Activated T-cell treated with anti-CD3 and anti-CD28 coated beads, Interleukin-2, amount 50 U/mL, for 72 hours (primary cell): ENCODE results near the gene NEMF. TPM values are rescaled to one million over a fixed set of nuclear protein-coding genes. Genes with fewer than 3 reads are reported as not detected.
A peak's percentile ranks its signal among the peaks of the same experiment; 100 is the strongest.

Source experiments
- ATAC-seq, 2 donors: fragments of 150-1000 bp; cut with Tn5 transposase; replicated peaks in 1 of 2; 2 replicates each; pipeline ENCODE4 v1.10.0; 2021; ENCODE audit warnings: moderate library complexity in 2 of 2, mild to moderate bottlenecking in 1 of 2
- DNase-seq, 2 donors: peaks; one replicate each; pipeline ENCODE4 v3.0.0; 2021 to 2022; ENCODE audit warnings: mixed read lengths in 1 of 2
- H3K27ac Mint-ChIP-seq: one replicate; pipeline ENCODE4 v1.8.0; 2022; ENCODE audit warnings: mild to moderate bottlenecking, moderate library complexity, mixed read lengths
- H3K27me3 Mint-ChIP-seq: one replicate; pipeline ENCODE4 v1.8.0; 2022; ENCODE audit warnings: low read depth, mixed read lengths
- H3K36me3 Mint-ChIP-seq, 2 donors: one replicate each; pipeline ENCODE4 v1.8.0; 2022; ENCODE audit warnings: mixed read lengths in 2 of 2, mild to moderate bottlenecking in 1 of 2; ENCODE audit not compliant: insufficient read depth in 2 of 2
- H3K4me1 Mint-ChIP-seq: one replicate; pipeline ENCODE4 v1.8.0; 2022; ENCODE audit warnings: low read depth, mixed read lengths
- H3K4me3 Mint-ChIP-seq, 2 donors: one replicate each; pipeline ENCODE4 v1.8.0; 2022; ENCODE audit warnings: mild to moderate bottlenecking in 2 of 2, mixed read lengths in 2 of 2, moderate library complexity in 2 of 2
- H3K9me3 Mint-ChIP-seq, 2 donors: one replicate each; pipeline ENCODE4 v1.8.0; 2022; ENCODE audit warnings: mixed read lengths in 2 of 2
- total RNA-seq, 2 donors: library from RNA; stranded (reverse); gene quantifications; one replicate each; pipeline ENCODE4 v1.2.3, GENCODE V29; 2022

Gene NEMF
- total RNA-seq, 2 donors from 2014 or later = 68.8 to 71.7 TPM

DNA sequence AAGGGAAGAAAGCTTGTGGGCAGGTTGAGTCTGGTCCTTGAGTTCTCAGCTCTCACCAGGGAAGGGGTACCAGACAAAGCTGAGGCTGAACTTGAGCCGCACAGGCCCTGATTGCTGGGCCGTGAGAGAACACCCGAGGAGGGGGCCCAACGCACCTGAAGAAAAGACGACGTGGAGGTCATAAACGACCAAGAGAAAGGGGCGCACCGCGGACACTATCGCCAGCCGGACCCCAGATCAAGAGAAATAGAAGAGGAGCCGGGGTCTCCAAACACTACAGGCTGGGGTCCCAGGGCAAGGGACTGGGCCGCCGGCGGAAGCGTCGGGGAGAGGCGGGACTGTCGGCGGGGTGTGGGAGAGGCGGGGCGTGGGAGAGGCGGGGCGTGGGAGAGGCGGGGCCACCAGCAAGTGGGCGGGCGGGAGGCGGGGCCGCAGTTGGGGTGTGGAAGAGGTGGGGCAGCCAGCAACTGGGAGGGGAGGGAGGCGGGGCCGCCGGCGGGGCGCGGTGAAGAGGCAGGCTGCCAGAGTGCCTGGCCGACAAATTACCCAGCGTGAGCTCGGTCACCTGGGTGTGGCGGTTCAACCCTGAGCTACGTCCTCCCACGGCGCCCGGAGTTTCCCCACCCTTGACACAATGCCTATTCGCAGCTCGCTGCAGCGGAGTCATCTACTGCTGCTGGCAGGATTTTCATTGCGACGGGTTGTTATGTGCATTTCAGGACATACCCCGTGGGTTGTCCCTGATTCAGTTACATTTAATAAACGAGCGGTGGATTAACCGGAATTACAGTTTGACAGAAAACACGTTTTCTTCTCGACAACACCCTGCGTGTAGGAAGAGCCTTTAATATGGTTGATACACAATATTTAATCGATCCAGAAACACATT is 15.5 kb upstream of the NEMF start:
- peak; percentile 88 to 94 for ATAC-seq
- H3K27ac Mint-ChIP-seq = peak overlapping the region; percentile 93
- peaks cover 34% of the 10 kb centered on the region for H3K4me1 Mint-ChIP-seq
- no peaks in the 10 kb centered on the region for H3K27me3 Mint-ChIP-seq
- peak; percentile 96 to 98 for DNase-seq
- H3K9me3 Mint-ChIP-seq = no peaks in the 10 kb centered on the region
- H3K36me3 Mint-ChIP-seq = peaks cover 0 to 1% of the 10 kb centered on the region in 2 donors
- peak overlapping the region; percentile 89 to 94 for H3K4me3 Mint-ChIP-seq

- peak; percentile 83 to 85 for DNase-seq
- ATAC-seq = no peak
- H3K27ac Mint-ChIP-seq = no peak overlapping the region
Measured at GRCh38 chr14:49865431-49865859, 12.9 kb upstream of the NEMF start.

DNA sequence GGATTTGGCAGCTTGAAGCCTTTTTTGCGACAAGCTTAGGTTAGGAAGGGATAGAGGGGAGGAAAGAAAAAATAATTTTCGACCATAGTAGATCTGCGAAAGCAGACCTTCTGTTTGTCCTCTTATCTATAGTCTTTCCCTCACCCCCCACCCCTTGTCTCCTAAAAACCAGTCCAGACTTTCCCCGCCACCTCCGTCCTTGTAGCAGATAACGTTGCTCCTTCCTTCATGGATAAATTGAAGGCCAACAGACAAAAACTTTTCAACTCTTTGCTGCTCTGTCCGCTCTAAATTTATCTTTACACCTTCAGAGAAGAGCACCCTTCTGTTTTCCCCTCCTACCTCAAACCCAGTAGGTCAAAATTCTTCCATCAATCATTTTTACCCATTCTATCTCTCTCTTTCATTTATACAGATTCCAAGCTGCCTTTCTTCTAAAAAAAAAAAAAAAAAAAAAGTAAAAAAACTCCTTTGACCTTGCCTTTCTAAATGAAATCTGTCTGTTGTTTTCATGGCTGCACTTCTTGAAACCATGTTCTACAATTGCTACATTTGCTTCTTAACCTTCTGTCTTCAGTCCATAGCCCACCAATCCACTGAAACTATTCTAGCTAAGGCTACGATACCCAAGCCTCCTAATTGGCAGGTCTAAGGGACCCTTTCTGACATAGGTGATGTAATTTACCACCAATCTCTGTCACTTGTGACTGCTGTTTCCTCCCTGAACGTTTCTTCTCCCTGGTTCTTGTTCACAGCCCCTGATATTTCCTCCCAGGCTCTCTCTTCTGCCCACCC is 11.1 kb upstream of the NEMF start:
- DNase-seq (peak in 1 of 2 donors; percentile 42), ATAC-seq (peak in 1 of 2 donors; percentile 12)
- no peak overlapping the region for H3K4me3 Mint-ChIP-seq
- H3K27me3 Mint-ChIP-seq = no peaks in the 10 kb centered on the region
- H3K4me1 Mint-ChIP-seq = peaks cover 28% of the 10 kb centered on the region
- H3K9me3 Mint-ChIP-seq = no peaks in the 10 kb centered on the region
- peaks cover 0 to 3% of the 10 kb centered on the region in 2 donors for H3K36me3 Mint-ChIP-seq
- H3K27ac Mint-ChIP-seq = no peak overlapping the region

More at GRCh38 chr14:49865431-49865859, 12.9 kb upstream of the NEMF start:
- Mint-ChIP-seq H3K4me3 (no peak overlapping the region), H3K27me3 (no peaks in the 10 kb centered on the region), H3K9me3 (no peaks in the 10 kb centered on the region), H3K4me1 (peaks cover 42% of the 10 kb centered on the region), H3K36me3 (peaks cover 0 to 3% of the 10 kb centered on the region in 2 donors)

DNA sequence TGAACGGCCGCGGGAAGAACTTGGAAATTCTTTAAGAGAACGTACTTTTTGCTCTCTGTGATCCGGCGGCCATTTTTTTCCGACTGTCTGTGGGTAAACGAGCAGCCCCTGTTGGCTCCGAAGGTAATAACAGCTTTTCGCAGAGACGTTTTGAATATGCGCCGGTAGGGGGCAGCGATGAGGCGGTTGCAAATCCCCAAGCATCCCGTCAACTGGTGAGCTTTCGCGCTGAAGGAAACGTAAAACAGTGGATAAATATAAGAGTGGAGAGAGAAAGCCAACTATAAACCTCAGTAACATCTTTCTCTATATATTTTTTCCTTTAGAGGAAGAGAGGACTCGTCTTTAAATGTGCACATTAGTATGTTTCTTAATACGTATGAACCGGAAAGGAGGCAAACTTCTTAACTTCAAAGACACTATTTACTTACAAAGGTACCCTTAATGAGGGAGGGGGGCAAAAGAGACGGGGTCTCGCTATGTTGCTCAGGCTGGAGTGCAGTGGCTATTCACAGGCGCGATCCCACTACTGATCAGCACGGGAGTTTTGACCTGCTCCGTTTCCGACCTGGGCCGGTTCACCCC is 9.6 kb upstream of the NEMF start:
- ATAC-seq = peak; percentile 32 to 55
- H3K36me3 Mint-ChIP-seq = peaks cover 0 to 3% of the 10 kb centered on the region in 2 donors

DNA sequence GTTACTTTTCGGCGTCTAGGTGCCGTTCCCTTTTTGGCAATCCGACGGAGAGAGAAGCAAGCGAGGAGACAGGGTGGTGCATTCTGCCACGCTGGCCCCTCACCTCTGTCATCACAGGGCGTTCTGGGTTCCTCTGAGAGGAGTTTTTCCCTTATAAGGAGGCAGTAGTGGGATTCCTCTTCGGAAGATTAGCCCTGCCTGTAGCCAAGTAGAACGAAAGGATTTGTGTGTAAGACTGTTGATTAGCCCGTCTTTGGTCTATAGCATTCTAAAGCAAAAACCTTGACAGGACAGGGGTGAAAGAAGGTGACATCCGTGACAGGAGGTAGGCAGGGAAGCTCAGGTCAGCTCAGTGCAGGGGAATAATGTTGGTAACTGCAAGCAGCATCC is 9.1 kb upstream of the NEMF start:
- no peaks in the 10 kb centered on the region for H3K9me3 Mint-ChIP-seq
- DNase-seq (peak; percentile 55 to 68), ATAC-seq (peak in 1 of 2 donors; percentile 1)
- peaks cover 34% of the 10 kb centered on the region for H3K4me1 Mint-ChIP-seq
- H3K27me3 Mint-ChIP-seq = no peaks in the 10 kb centered on the region
- no peak overlapping the region for H3K4me3 Mint-ChIP-seq
- peaks cover 0 to 3% of the 10 kb centered on the region in 2 donors for H3K36me3 Mint-ChIP-seq
- H3K27ac Mint-ChIP-seq = no peak overlapping the region

More for the DNA sequence above, 9.6 kb upstream of the NEMF start:
- DNase-seq = peak; percentile 78 to 88
- Mint-ChIP-seq H3K27ac (no peak overlapping the region), H3K4me1 (peaks cover 34% of the 10 kb centered on the region), H3K27me3 (no peaks in the 10 kb centered on the region), H3K9me3 (no peaks in the 10 kb centered on the region), H3K4me3 (no peak overlapping the region)

GRCh38 chr14:49860988-49861698 is 8.6 kb upstream of the NEMF start:
- H3K4me1 Mint-ChIP-seq = peaks cover 34% of the 10 kb centered on the region
- H3K27me3 Mint-ChIP-seq = no peaks in the 10 kb centered on the region
- DNase-seq = no peak
- no peak overlapping the region for H3K27ac Mint-ChIP-seq
- H3K4me3 Mint-ChIP-seq = no peak overlapping the region
- peaks cover 0 to 3% of the 10 kb centered on the region in 2 donors for H3K36me3 Mint-ChIP-seq
- H3K9me3 Mint-ChIP-seq = no peaks in the 10 kb centered on the region
- ATAC-seq = no peak

DNA sequence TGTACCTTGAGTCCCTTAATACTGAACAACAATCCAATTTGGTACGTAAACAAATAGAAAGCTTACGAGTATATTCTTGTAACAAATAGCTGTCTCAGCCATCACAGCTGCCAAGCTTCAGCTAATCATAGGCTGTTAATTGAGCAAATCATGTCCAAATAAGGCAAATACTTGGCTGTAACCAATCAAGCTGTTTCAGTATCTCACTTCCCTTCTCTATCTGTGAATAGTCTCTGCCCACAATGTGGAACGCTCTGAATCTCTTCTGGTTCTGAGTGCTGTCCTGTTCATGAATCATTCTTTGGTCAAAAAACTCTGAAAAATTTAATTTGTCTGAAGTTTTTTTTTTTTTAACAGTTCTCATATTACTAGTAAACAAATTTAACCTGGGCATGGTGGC is 5.8 kb upstream of the NEMF start:
- DNase-seq (peak; percentile 37 to 41), ATAC-seq (peak; percentile 27 to 46)
- H3K27ac Mint-ChIP-seq = no peak overlapping the region
- H3K9me3 Mint-ChIP-seq = no peaks in the 10 kb centered on the region
- H3K4me3 Mint-ChIP-seq = no peak overlapping the region
- H3K4me1 Mint-ChIP-seq = peaks cover 42% of the 10 kb centered on the region
- H3K27me3 Mint-ChIP-seq = no peaks in the 10 kb centered on the region
- H3K36me3 Mint-ChIP-seq = peaks cover 0 to 3% of the 10 kb centered on the region in 2 donors

- H3K27me3 Mint-ChIP-seq = no peaks in the 10 kb centered on the region
- no peak for ATAC-seq
- H3K36me3 Mint-ChIP-seq = peaks cover 0 to 3% of the 10 kb centered on the region in 2 donors
- no peaks in the 10 kb centered on the region for H3K9me3 Mint-ChIP-seq
- H3K27ac Mint-ChIP-seq = peak overlapping the region; percentile 45
- H3K4me1 Mint-ChIP-seq = peaks cover 47% of the 10 kb centered on the region
- peak overlapping the region in 1 of 2 donors; percentile 37 for H3K4me3 Mint-ChIP-seq
- DNase-seq = no peak
Measured at GRCh38 chr14:49857427-49858003, 4.9 kb upstream of the NEMF start.

GRCh38 chr14:49853572-49854375 is 1.2 kb upstream of the NEMF start:
- peaks cover 54% of the 10 kb centered on the region for H3K4me1 Mint-ChIP-seq
- DNase-seq = peak; percentile 70 to 74
- H3K9me3 Mint-ChIP-seq = no peaks in the 10 kb centered on the region
- H3K36me3 Mint-ChIP-seq = peaks cover 4 to 12% of the 10 kb centered on the region in 2 donors
- H3K27ac Mint-ChIP-seq = peak overlapping the region; percentile 100
- peak overlapping the region; percentile 97 to 99 for H3K4me3 Mint-ChIP-seq
- H3K27me3 Mint-ChIP-seq = no peaks in the 10 kb centered on the region
- ATAC-seq = peak; percentile 47 to 56

DNA sequence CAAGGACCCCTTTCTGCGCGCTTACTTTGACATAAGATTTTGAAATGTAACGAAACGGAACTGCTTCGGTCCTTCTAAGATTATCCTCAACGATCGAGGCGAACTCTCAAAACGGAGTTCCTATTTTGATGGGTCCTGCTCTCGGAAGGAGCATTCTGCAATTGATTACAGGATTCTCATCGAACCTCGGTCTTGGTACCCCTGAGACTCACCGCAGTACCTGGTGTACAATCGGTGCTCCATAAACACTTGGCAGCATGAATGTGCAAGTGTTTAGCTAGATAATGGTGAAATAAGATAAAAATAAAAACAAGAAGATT is 530 bp upstream of the NEMF start:
- Mint-ChIP-seq H3K4me1 (peaks cover 51% of the 10 kb centered on the region), H3K27me3 (no peaks in the 10 kb centered on the region), H3K9me3 (no peaks in the 10 kb centered on the region), H3K4me3 (peak overlapping the region; percentile 97 to 99), H3K36me3 (peaks cover 4 to 12% of the 10 kb centered on the region in 2 donors), H3K27ac (peak overlapping the region; percentile 100)
- no peak for DNase-seq
- ATAC-seq = peak; percentile 7 to 19

DNA sequence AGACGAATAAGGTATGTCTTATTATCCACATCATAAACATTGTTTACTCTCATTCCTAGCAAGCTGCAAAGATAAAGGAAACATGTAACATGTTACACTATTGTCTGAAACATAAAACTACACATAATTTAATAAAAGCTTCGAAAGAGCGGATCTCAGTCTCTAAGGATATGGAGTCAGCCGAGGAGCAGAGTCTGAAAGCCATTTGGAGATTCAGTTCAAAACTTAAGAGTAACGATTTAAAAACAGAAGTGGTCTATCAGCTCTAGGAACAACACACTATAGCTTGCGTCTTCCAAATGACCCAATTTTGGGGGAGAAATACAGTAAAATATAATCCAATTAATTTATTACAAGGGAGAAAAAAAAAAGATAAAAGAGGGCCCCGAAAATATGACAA is 775 bp downstream of the NEMF start:
- Mint-ChIP-seq H3K9me3 (no peaks in the 10 kb centered on the region), H3K27ac (peak overlapping the region; percentile 100), H3K36me3 (peaks cover 4 to 16% of the 10 kb centered on the region in 2 donors), H3K4me3 (peak overlapping the region; percentile 97 to 99), H3K4me1 (peaks cover 45% of the 10 kb centered on the region), H3K27me3 (no peaks in the 10 kb centered on the region)
- ATAC-seq (no peak), DNase-seq (no peak)
